ENCODE results near the gene DNM2. TPM values are rescaled to one million over a fixed set of nuclear protein-coding genes. Genes with fewer than 3 reads are reported as not detected.

DNM2 gene
- total RNA-seq, 6 donors from 2014 or later, result 238 to 744 (median 318) TPM

DNA sequence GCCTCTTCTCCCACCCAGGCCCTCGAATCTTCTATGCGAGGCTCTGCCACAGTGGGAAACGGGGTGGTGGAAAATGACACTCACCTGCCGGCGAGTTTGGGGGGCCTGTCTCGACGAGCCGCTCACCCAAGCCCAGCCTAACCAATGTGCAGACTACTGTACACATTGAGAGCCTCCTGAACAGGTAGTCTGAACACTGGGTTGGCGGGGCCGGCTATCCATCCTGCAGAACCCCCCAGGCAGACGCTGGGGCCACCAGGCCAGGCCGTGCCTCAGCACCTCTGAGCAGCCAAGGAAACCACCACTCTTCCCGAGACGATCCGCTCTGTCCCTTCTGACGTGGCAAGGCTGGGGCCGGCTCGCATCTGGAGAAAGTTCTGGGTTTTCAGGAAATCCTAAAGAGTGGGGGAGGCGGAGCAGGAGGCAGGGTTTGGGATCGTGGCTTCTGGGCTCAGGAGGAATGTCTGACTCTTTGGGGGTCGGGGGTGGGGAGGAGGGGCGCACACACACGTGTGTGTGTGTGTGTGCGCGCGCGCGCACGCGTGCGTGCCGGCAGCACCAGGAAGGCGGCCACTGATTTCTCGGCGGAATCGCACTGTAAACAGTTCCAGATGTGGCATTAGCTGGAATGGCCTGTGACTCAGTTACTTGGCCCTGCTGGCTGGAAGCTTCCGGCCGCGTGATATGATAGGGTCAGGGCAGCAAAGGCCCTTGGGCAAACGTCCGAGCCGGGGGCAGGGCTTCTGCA, 99.6 kb downstream of the DNM2 start:
- WGBS, 2 donors, result 72 to 86% methylated on average over 22 to 35 of the region's 42 CpGs
- peak overlapping the region; percentile 56 to 79 (median 68) for H3K27ac ChIP-seq
- H3K4me1 ChIP-seq, result peaks cover 4 to 10% (median 7%) of the 10 kb centered on the region in 4 donors
- H3K4me3 ChIP-seq, result peak overlapping the region in 3 of 4 donors; percentile 20 to 34 (median 33)
- H3K27me3 ChIP-seq, result no peaks in the 10 kb centered on the region
- peaks cover 33 to 95% (median 79%) of the 10 kb centered on the region in 4 donors for H3K36me3 ChIP-seq
- no peak for TF ChIP-seq CTCF (IDR thresholded peaks at IDR 0.05)
- TF ChIP-seq EP300 (IDR thresholded peaks at IDR 0.05), result no peak
- TF ChIP-seq POLR2A (IDR thresholded peaks at IDR 0.05), result no peak
- peak; percentile 12 to 40 for TF ChIP-seq POLR2AphosphoS5 (IDR thresholded peaks at IDR 0.05)
- ATAC-seq (ENCODE audit: low FRiP score in 2 of 2) (peak; percentile 19 to 83), DNase-seq (peak in 1 of 2 donors; percentile 86)
- no peaks in the 10 kb centered on the region for H3K9me3 ChIP-seq

- ATAC-seq (ENCODE audit: low FRiP score in 2 of 2), result no peak
- no peaks in the 10 kb centered on the region for H3K9me3 ChIP-seq
- H3K27ac ChIP-seq, result peak overlapping the region; percentile 56 to 79 (median 68)
- no peak for TF ChIP-seq EP300 (IDR thresholded peaks at IDR 0.05)
- no peak for TF ChIP-seq POLR2AphosphoS5 (IDR thresholded peaks at IDR 0.05)
- TF ChIP-seq POLR2A (IDR thresholded peaks at IDR 0.05), result no peak
- TF ChIP-seq CTCF (IDR thresholded peaks at IDR 0.05), result no peak
- no peaks in the 10 kb centered on the region for H3K27me3 ChIP-seq
- WGBS, 2 donors, result 90 to 92% methylated on average over 8 to 19 of the region's 19 CpGs
- no peak overlapping the region for H3K4me3 ChIP-seq
- H3K4me1 ChIP-seq, result peaks cover 0 to 2% (median under 1%) of the 10 kb centered on the region in 4 donors
- H3K36me3 ChIP-seq, result peaks cover 33 to 95% (median 81%) of the 10 kb centered on the region in 4 donors
- no peak for DNase-seq
Measured at GRCh38 chr19:10818301-10819123, 100.6 kb downstream of the DNM2 start.

GRCh38 chr19:10819124-10820060, 101.5 kb downstream of the DNM2 start:
- no peaks in the 10 kb centered on the region for H3K27me3 ChIP-seq
- no peak for TF ChIP-seq POLR2A (IDR thresholded peaks at IDR 0.05)
- TF ChIP-seq POLR2AphosphoS5 (IDR thresholded peaks at IDR 0.05), result no peak
- TF ChIP-seq CTCF (IDR thresholded peaks at IDR 0.05), result no peak
- TF ChIP-seq EP300 (IDR thresholded peaks at IDR 0.05), result no peak
- no peak overlapping the region for H3K4me3 ChIP-seq
- H3K36me3 ChIP-seq, result peaks cover 33 to 97% (median 85%) of the 10 kb centered on the region in 4 donors
- H3K4me1 ChIP-seq, result peaks cover 0 to 2% (median 0%) of the 10 kb centered on the region in 4 donors
- no peaks in the 10 kb centered on the region for H3K9me3 ChIP-seq
- DNase-seq, result no peak
- 96% methylated on average over 24 to 27 of the region's 27 CpGs for WGBS, 2 donors
- no peak for ATAC-seq (ENCODE audit: low FRiP score in 2 of 2)
- H3K27ac ChIP-seq, result no peak overlapping the region

- TF ChIP-seq CTCF (IDR thresholded peaks at IDR 0.05), result peak in 2 of 6 experiments; percentile 10 to 20
- no peak for TF ChIP-seq EP300 (IDR thresholded peaks at IDR 0.05)
- no peak for DNase-seq
- H3K27ac ChIP-seq, result no peak overlapping the region
- no peaks in the 10 kb centered on the region for H3K9me3 ChIP-seq
- no peak for ATAC-seq (ENCODE audit: low FRiP score in 2 of 2)
- peaks cover 0 to 2% (median 0%) of the 10 kb centered on the region in 4 donors for H3K4me1 ChIP-seq
- H3K27me3 ChIP-seq, result no peaks in the 10 kb centered on the region
- peaks cover 37 to 98% (median 87%) of the 10 kb centered on the region in 4 donors for H3K36me3 ChIP-seq
- 83 to 88% methylated on average over 6 to 7 of the region's 7 CpGs for WGBS, 2 donors
- no peak overlapping the region for H3K4me3 ChIP-seq
Measured at GRCh38 chr19:10820173-10820572, 102.3 kb downstream of the DNM2 start.
